SW 1271 (cell line): ENCODE measurements around the gene FAM3C.
"Not testable (repeated sequence)": the region's sequence is repeated elsewhere in the genome, so short reads cannot be mapped to it uniquely, and the experiment has no call there.

Source experiments
- DNase-seq, 2 experiments: peaks; one replicate each; lab custom pipeline; 2025; lab: John Stamatoyannopoulos, UW

Gene FAM3C

DNA sequence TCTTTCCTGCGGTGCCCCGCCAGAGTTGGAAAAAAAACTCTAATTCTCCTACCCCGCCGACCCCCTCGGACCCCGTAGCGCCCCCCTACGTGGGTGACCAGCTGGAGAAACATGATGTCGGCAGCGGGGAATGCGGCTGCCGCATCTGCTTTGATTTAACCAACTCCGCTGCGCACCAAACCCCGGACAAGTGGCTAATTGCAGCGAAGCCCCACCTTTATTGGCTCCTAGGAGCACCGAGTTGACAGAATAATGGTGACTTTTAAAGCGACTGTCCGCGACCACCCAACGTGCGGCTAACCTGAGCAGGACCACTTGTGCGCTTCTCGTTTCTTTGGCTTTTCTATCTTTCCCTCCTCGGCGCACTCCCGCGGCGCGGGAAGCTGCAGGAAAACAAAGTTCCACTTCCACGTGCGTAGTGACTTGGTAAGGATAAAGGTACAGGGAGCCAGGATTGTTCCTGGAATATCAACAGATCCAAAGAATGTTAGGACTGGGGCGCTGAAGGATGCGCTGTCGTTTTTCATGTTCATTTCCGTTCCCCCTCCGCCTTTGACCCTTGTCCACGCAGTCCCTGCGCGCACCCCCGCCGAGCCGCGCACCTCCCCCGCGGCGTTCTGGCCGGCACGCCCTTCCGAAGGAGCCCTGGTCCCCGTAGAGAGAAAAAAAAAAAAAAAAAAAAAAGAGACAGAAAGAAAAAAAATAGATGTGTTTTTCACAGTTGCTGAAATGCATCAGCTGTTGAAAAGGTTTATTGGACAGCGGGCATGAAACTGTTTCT, 65.9 kb downstream of the FAM3C start:
- no peak for DNase-seq

- peak in 1 of 2 experiments; percentile 47 for DNase-seq
These were observed 66.7 kb downstream of the FAM3C start for GRCh38 chr7:121329191-121330052.

GRCh38 chr7:121328508-121329190, 67.5 kb downstream of the FAM3C start, which contains the start of gene WNT16:
Gene WNT16, plus strand, starts transcription at chr7:121329000. Its CDS starts 293 bp downstream, at chr7:121329293.
- DNase-seq, result no peak

DNA sequence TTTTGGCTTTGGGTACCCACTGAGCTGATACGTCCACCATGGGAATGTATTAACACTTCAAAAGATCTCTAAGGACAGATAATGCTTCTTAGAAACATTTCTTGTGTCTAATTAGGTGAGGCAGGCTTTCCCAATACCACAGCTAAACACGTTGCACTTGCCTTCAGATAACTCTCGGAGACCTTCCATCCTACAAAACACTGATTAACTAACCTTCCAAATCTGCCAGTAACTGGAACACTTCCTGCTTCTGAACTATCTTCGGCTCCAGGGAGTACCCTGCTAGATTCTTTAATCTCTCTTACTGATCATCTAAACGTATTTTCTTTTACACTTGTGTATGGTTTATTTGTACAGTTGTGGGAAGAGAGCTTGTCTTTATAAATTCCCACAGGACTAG, 68.4 kb downstream of the FAM3C start:
- DNase-seq, result no peak

DNA sequence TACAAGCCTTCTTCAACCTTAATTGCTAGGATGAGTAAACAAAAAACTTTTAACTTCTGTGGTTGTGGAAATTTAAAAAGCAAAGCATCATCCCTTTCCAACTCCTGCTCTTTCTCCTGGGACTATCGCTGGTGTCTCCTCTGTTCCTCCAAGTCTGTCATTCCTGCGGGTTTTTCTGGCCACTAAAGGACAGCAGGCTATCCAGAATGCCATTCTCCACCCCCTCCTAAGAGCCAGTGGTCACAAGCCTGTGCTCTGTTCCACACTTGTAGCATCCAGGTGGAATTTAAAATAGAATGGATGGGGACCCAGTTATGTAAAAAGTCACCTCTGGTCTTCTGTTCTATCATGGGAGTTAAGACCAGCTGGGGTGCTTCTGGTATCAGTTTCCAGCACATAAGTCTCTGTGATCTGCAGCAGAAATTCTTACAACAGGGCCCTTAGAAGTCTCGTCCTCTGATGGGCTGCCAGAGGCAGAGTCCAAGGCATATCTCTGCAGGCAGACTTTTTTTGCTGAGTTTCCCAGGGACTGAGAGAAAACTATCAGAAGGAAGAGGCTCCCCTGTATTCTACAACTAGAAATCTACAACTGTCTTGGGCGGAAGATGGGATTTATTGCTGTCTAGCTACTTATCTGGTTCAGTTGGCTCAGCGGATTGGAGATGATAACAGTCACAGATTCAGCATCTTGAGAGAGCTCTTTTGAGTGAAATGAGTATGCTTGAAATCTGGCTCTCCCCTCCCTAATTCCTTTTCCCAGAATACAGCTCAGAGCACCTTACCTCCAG, 72.4 kb downstream of the FAM3C start:
- DNase-seq, result no peak

DNA sequence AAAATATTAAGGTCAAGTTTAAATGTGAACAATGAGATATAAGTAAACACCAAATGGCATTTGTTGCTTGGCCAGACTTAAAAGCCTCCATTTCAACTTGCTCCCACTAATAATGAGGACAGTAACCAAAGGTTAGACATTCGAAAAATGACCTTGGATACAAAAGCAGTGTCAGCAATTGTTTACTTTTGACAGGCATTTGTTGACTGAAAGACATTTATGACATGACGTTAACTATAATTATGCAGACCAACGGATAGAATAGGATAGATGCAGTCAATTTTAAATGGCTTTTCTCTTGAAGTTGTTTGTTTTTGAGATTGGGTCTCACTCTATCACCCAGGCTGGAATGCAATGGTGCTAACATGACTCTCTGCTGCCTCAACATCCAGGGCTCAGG, 73.6 kb downstream of the FAM3C start:
- DNase-seq, result no peak

DNA sequence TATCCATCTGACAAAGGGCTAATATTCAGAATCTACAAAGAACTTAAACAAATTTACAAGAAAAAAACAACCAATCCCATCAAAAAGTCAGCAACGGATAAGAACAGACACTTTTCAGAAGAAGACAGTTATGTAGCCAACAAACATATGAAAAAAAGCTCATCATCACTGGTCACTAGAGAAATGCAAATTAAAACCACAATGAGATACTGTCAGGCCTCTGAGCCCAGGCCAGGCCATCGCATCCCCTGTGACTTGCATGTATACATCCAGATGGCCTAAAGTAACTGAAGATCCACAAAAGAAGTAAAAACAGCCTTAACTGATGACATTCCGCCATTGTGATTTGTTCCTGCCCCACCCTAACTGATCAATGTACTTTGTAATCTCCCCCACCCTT, 80.9 kb downstream of the FAM3C start:
- DNase-seq, result not testable (repeated sequence)

GRCh38 chr7:121313793-121314676, 82.1 kb downstream of the FAM3C start:
- no peak for DNase-seq

- DNase-seq, result no peak
These were observed 82.8 kb downstream of the FAM3C start for GRCh38 chr7:121313220-121313792.

DNA sequence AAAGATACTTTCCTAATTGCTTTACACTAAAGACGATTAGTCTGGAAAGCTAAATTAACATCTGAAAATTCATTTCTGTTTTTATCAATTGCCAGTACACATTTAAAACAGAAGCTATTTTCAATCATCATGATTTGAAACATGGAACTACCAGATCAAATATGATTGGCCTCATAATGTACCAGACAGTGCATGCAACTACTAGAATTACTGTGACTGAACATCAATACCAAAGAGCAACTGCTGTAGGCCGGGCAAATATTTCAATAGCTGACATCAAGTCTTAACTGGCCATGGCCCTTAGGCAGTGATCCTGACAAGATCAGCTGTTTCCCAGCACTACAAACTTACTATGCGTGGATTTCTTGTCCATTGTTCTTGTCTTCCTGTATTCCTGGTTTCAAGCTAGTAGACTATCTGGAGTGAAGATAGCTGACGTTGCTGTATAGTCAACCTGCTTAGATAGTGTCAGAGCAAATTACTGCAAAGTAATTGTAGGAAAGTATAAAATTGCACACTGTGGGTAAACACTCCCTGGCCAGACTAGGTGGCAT, 89.0 kb downstream of the FAM3C start:
- DNase-seq, result no peak

- DNase-seq, result no peak
These were observed 89.5 kb downstream of the FAM3C start for GRCh38 chr7:121306565-121306964.

DNA sequence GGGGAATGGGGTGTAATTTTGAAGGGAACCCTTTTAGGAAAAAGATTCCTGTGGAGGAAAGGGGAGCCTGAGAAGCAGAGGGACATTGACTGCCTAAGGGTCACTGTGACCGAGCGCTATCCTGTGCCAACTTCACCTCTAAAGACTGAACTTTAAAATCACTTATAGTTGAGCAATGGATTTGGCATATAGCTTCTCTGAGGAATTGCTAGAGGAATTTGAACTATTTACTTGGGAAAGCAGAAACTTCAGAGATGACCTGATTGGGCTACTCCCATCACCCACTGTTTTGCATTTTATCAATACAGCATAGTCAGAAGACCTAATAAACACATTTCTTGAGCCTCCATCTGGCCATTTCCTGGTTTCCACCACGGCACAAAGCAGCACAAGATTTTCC, 91.0 kb downstream of the FAM3C start:
- no peak for DNase-seq

DNA sequence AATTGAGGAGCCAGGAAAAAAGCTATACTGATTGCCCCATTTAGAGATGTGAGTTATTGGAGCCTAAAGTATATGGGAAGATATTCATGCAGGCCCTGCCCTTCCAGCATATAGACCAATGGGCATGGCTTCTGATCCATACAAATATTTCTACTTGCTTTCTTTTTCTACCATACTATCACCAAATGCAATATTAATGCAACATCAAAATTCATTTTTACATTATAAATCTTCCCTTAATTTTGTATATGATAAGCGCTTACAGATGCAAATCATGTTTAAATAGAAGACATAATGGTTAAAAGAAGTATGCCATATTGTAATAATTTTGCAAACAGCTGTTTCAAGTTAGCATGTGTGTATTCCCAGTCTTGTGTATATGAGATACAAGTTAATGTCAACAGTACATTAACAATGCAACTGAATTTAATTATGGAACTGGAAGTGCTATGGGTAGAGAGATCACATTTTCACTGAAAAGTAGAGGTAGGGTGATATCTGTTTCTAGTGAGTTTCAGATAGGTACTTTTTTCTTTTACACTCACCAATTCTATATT, 91.9 kb downstream of the FAM3C start:
- no peak for DNase-seq

DNA sequence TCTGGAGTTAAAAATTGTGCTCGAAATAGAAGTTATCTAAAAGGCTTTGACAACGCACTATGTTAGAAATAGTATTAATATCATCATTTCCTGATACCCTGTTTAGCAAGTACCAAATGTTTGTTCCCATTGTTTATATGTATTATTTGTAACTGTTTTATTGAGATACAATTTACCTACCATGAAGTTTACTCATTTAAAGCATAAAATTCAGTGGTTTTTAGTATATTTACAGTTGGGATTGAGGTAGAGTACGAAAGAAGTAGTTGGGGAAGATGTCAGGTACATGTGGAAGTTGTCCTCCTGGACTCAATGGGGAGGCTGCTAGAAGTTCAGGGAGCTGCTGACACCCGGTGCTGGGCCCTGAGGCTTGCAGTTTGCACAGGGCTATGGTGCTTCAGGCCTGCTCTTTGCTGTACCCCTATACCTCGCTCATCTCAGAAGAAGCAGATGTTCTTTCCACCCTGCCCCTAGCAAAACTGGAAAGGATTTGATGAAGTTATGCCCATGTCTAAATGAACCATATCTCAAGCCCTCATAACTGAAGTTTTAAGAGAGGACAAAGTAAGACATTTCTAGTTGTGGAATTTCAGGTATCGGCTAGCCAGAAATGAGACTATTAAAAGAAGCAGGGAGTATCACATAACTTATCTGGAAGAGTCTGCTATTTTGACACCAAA, 92.5 kb downstream of the FAM3C start:
- DNase-seq, result no peak

GRCh38 chr7:121302214-121302745, 93.8 kb downstream of the FAM3C start:
- peak; percentile 29 to 34 for DNase-seq

- no peak for DNase-seq
These were observed 94.5 kb downstream of the FAM3C start for GRCh38 chr7:121301446-121302213.

DNA sequence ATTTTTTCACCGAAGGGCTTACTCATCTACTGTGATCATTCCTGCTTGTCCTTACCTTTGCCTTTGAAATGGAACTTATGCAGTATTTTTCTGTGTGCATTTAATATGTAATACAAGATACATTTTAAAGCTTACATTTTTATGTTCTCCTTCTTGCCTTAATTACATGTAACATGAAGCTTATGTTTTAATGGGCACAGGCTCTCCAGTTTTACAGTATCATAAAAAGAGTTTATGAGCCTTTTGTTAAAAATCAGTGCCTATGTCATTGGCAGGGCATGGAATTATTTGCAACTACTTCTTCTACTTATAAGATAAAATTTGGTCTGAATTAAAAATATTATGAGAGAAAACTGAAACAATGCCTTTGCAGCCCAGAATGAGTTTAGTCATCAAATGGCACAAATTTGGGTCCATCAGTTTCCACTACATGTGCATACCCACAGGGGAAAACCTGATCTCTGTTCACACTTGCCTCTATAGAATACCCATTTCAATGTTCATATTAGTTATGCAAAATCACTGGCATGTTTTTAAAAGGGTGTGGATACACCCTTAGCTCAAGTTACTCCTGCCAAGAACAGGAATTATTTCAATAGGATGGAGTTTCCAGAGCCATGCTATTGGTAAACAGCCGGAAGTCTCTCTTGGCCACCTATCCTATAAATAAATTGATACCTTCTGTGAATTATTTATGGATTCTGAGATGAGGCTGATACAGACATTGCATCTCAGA, 95.3 kb downstream of the FAM3C start:
- DNase-seq, result no peak
